Sigmoid colon (tissue), 7 donors: Measurements from ENCODE around the gene CLEC16A. TPM values are rescaled to one million over a fixed set of nuclear protein-coding genes. Genes with fewer than 3 reads are reported as not detected.
"Not testable (repeated sequence)": the region's sequence is repeated elsewhere in the genome, so short reads cannot be mapped to it uniquely, and the experiment has no call there.

ENCODE experiments used
- DNase-seq: peaks from one replicate; pipeline ENCODE4 v3.0.0-alpha.2; 2019
- H3K27ac ChIP-seq, 4 donors: fragments of 200-600 bp; sonication (generic); one replicate each; pipeline ENCODE4 v1.5.1; 2016 to 2019; ENCODE audit warnings: mild to moderate bottlenecking in 1 of 4
- H3K27me3 ChIP-seq, 3 donors: fragments of 200-600 bp; sonication (generic); one replicate each; pipeline ENCODE4 v1.5.1; 2019; ENCODE audit warnings: mild to moderate bottlenecking in 1 of 3
- H3K36me3 ChIP-seq, 4 donors: fragments of 200-600 bp; sonication (generic); one replicate each; pipeline ENCODE4 v1.5.1; 2016 to 2019
- H3K4me1 ChIP-seq, 4 donors: fragments of 200-600 bp; sonication (generic); one replicate each; pipeline ENCODE4 v1.5.1; 2017 to 2019
- H3K4me3 ChIP-seq, 4 donors: fragments of 200-600 bp; sonication (generic); one replicate each; pipeline ENCODE4 v1.5.1; 2017 to 2019; ENCODE audit warnings: mild to moderate bottlenecking in 2 of 4, moderate library complexity in 1 of 4
- H3K9me3 ChIP-seq, 4 donors: fragments of 200-600 bp in 3 of 4; sonication (generic) in 3 of 4; one replicate each; pipeline versions ENCODE4 v1.5.1 to v1.6.1; 2013 to 2019
- EP300 ChIP-seq, 4 donors: sonication (generic); formaldehyde crosslinking; IDR thresholded peaks; one replicate each; pipeline ENCODE4 v1.6.1; 2017; ENCODE audit warnings: antibody characterized with exemption in 4 of 4
- POLR2A ChIP-seq, 2 donors: fragments of 450-650 bp; IDR thresholded peaks; one replicate each; pipeline ENCODE4 v1.6.1; 2016; ENCODE audit warnings: antibody characterized with exemption in 2 of 2, mild to moderate bottlenecking in 2 of 2, moderate library complexity in 2 of 2
- POLR2AphosphoS5 ChIP-seq, 4 donors: sonication (generic); formaldehyde crosslinking; IDR thresholded peaks; one replicate each; pipeline ENCODE4 v1.6.1; 2017; ENCODE audit warnings: antibody characterized with exemption in 4 of 4
- WGBS, 2 donors: extraction: QIAGEN DNeasy Blood & Tissue Kit; methylation state at CpG; one replicate each; pipeline ENCODE4 v1.1.7; 2013; 5-methylcytosine and 5-hydroxymethylcytosine counted together
- intact Hi-C: fragments of 100-400 bp; cut with DNase I; formaldehyde crosslinking; loops from one replicate; pipeline ENCODE4 v1.15.1; 2023
- polyA plus RNA-seq, 3 donors: library from polyadenylated mRNA; stranded (reverse); fragments of 200-250 nt; gene quantifications; one replicate each; pipeline ENCODE4 v1.2.3, GENCODE V29; 2013
- total RNA-seq, 4 donors: library from RNA; depleted of rRNA; stranded (reverse); fragments of >200 nt; gene quantifications; one replicate each; pipeline ENCODE4 v1.1.0, GENCODE V29; 2016
- TF ChIP-seq, protein P1 (sequence below), 4 experiments: fragments of 450-650 bp in 3 of 4; fragments of 200-600 bp in 1 of 4; IDR thresholded peaks; one replicate each; pipeline ENCODE4 v1.5.1; 2016 to 2019; ENCODE audit warnings: antibody characterized with exemption in 4 of 4, mild to moderate bottlenecking in 3 of 4, moderate library complexity in 2 of 4
- donor health status: healthy with polysubstance abuse.
- donor health status: Bipolar disorder and iron deficiency.
- donor health status: healthy.

Gene CLEC16A
- total and polyA plus RNA-seq, 7 donors, result 9.6 to 35.2 (median 24.6) TPM

DNA sequence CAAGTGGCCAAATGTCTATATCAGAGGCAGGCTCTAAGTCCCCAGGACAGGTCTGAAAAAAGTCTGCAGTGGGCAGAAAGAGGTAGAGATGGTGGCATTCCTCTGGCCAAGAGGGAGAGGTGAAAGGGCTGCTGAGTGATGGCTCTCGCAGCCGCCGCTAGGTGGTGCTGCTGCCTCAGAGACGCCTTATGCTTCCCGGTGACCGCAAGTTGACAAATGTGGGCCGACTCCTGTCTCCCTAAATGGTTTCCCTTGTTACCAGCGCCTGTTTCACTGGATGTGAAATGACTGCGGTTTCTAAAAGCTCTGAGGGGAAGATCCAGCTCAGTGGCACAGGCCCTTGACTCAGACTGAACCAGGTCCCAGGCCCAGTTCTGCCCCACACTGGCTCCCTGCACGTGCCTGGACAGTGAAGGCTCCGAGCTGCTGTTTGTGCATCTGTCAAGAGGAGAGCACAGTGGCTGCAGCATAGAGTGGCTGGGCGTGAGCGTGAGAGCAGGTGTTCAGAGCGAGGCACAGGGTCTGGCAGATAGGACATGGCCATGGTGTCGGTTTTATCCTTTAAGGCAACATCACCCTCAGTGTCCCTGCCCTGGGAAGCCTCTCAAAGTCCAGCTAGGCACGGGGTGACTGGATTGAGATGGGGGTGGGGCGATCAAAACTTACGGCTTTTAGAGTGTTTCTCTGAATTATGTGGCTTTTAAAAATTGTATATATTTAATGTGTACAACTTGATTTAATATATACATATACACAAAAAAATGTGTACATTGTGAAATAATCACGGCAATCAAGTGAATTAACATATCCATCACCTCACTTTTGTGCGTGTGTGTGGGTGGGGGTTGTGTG, 19.9 kb downstream of the CLEC16A start:
- DNase-seq, result peak; percentile 89
- H3K9me3 ChIP-seq, result no peaks in the 10 kb centered on the region
- H3K4me3 ChIP-seq, result no peak overlapping the region
- H3K27me3 ChIP-seq, result no peaks in the 10 kb centered on the region
- H3K27ac ChIP-seq, result peak overlapping the region; percentile 10 to 71 (median 37)
- 34 to 39% methylated on average over 20 of the region's 20 CpGs for WGBS, 2 donors
- peaks cover 0 to 15% (median 10%) of the 10 kb centered on the region in 4 donors for H3K36me3 ChIP-seq
- intact Hi-C loops, result loop anchor here (1.0 to 10.0 kb wide), 3 partner anchors 392 to 831 kb away; partner anchors contain the start of genes SNN and ZC3H7A
- no peak for TF ChIP-seq POLR2A (IDR thresholded peaks at IDR 0.05)
- TF ChIP-seq POLR2AphosphoS5 (IDR thresholded peaks at IDR 0.05), result peak in 1 of 4 donors; percentile 20
- TF ChIP-seq, protein P1, sequence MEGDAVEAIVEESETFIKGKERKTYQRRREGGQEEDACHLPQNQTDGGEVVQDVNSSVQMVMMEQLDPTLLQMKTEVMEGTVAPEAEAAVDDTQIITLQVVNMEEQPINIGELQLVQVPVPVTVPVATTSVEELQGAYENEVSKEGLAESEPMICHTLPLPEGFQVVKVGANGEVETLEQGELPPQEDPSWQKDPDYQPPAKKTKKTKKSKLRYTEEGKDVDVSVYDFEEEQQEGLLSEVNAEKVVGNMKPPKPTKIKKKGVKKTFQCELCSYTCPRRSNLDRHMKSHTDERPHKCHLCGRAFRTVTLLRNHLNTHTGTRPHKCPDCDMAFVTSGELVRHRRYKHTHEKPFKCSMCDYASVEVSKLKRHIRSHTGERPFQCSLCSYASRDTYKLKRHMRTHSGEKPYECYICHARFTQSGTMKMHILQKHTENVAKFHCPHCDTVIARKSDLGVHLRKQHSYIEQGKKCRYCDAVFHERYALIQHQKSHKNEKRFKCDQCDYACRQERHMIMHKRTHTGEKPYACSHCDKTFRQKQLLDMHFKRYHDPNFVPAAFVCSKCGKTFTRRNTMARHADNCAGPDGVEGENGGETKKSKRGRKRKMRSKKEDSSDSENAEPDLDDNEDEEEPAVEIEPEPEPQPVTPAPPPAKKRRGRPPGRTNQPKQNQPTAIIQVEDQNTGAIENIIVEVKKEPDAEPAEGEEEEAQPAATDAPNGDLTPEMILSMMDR (IDR thresholded peaks at IDR 0.05), result peak; percentile 91 to 95 (median 94)
- H3K4me1 ChIP-seq, result peaks cover 0 to 25% (median 17%) of the 10 kb centered on the region in 4 donors

DNA sequence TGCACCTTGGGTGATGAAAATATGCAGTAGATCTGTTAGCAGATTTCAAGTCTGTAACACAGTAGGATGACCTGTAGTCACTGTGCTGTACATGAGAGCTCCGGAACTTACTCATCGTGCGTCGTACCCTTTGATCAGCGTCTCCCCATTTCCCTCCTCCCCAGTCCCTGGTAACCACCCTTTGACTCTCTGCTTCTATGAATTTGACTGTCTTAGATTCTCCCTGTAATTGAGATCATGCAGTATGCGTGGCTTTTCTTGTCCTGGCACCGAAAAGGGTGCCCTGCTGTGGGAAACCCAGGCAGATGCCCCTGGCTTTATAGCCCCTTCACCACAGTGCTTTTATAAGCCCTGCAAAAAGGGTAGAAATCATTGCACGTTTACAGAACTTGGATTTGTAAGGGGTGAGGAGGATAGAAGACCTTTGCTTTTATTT, 20.5 kb downstream of the CLEC16A start:
- WGBS, 2 donors, result 90 to 91% methylated on average over 8 of the region's 8 CpGs
- Histone ChIP-seq H3K9me3 (no peaks in the 10 kb centered on the region), H3K4me3 (no peak overlapping the region), H3K36me3 (peaks cover 0 to 19% (median 10%) of the 10 kb centered on the region in 4 donors), H3K27me3 (no peaks in the 10 kb centered on the region), H3K4me1 (peaks cover 0 to 25% (median 16%) of the 10 kb centered on the region in 4 donors), H3K27ac (peak overlapping the region in 1 of 4 donors; percentile 71)
- TF ChIP-seq, protein P1 (IDR thresholded peaks at IDR 0.05), result no peak
- TF ChIP-seq POLR2AphosphoS5 (IDR thresholded peaks at IDR 0.05) (no peak), EP300 (IDR thresholded peaks at IDR 0.05) (no peak), POLR2A (IDR thresholded peaks at IDR 0.05) (no peak)
- intact Hi-C loops, result loop anchor here (1.0 to 10.0 kb wide), 4 partner anchors 391 to 830 kb away; partner anchors contain the start of genes SNN and ZC3H7A
- DNase-seq, result no peak

DNA sequence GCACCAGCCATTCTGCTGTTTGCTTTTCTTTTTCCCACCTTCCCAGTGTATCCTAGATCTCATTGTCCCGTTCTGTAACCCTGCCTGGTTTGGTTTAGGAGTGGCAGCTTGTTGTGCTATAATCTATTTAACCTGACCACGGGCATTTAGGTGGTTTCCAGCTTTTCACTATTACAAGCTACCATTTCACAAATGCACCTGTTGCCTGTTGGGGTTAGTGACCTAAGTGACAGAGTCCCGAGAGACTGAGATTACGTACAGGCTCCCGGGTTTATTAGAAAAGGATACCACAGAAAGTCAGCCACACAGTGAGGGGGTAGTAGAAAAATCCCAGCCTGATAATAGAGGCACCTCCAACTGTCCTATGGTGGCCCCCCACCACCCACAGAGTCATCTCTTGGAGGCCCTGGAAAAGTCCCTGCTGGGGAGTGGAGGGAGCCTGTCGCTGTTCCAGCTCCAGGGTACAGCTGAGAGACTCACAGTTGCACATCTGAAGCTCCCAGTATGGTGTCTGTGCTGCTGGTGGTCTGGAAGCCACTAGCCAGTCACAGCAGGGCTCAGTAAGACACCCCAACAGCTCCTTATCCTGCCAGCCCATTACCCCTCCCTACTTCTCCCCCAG, 21.2 kb downstream of the CLEC16A start:
- Histone ChIP-seq H3K27ac (no peak overlapping the region), H3K27me3 (no peaks in the 10 kb centered on the region), H3K4me1 (peaks cover 0 to 19% (median 15%) of the 10 kb centered on the region in 4 donors), H3K9me3 (no peaks in the 10 kb centered on the region), H3K36me3 (peaks cover 0 to 19% (median 10%) of the 10 kb centered on the region in 4 donors), H3K4me3 (no peak overlapping the region)
- intact Hi-C loops, result loop anchor here (5.0 to 10.0 kb wide), 3 partner anchors 677 to 829 kb away; partner anchors contain the start of genes SNN and ZC3H7A
- DNase-seq, result no peak
- WGBS, 2 donors, result 66 to 72% methylated on average over 6 of the region's 6 CpGs
- TF ChIP-seq POLR2AphosphoS5 (IDR thresholded peaks at IDR 0.05) (no peak), EP300 (IDR thresholded peaks at IDR 0.05) (no peak), POLR2A (IDR thresholded peaks at IDR 0.05) (no peak)
- TF ChIP-seq, protein P1 (IDR thresholded peaks at IDR 0.05), result no peak

DNA sequence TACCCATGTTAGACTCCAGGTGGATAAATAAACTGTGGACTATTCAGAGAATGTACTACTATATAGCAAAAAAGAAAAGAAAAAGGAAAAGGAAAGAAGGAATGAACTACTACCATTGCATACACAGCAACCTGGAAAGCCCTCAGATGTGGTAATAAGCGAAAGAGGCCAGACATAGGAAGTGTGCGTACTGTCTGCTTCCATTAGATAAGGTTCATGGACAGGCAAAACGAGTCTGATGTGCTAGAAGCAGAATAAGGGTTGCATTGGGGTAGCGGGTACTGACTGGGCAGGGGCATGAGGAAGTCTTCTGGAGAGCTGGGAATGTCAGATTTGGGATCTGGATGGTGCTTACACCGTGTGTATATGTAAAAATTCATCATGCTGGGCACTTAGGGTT, 21.8 kb downstream of the CLEC16A start:
- no peaks in the 10 kb centered on the region for H3K9me3 ChIP-seq
- DNase-seq, result no peak
- peaks cover 0 to 25% (median 10%) of the 10 kb centered on the region in 4 donors for H3K36me3 ChIP-seq
- peaks cover 0 to 13% (median 9%) of the 10 kb centered on the region in 4 donors for H3K4me1 ChIP-seq
- intact Hi-C loops, result loop anchor here (5.0 to 10.0 kb wide), 3 partner anchors 676 to 829 kb away; partner anchors contain the start of genes SNN and ZC3H7A
- H3K27ac ChIP-seq, result no peak overlapping the region
- TF ChIP-seq, protein P1 (IDR thresholded peaks at IDR 0.05), result no peak
- TF ChIP-seq POLR2AphosphoS5 (IDR thresholded peaks at IDR 0.05) (no peak), EP300 (IDR thresholded peaks at IDR 0.05) (no peak), POLR2A (IDR thresholded peaks at IDR 0.05) (no peak)
- 86 to 88% methylated on average over 5 of the region's 5 CpGs for WGBS, 2 donors
- no peaks in the 10 kb centered on the region for H3K27me3 ChIP-seq
- no peak overlapping the region for H3K4me3 ChIP-seq

DNA sequence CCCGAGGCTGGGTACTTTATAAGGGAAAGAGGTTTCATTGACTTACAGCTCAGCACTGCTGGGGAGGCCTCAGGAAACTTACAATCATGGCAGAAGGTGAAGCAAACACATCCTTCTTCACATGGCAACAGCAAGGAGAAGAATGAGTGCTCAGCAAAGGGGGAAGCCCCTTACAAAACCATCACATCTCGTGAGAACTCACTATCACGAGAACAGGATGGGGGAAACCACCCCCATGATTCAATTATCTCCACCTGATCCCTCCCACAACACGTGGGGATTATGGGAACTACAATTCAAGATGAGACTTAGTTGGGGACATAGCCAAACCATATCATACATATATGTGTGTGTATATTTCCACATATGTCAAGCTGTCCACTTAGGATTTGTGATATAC, 22.2 kb downstream of the CLEC16A start:
- peaks cover 0 to 27% (median 10%) of the 10 kb centered on the region in 4 donors for H3K36me3 ChIP-seq

More for the DNA sequence above, 22.2 kb downstream of the CLEC16A start:
- not testable (repeated sequence) for H3K4me3 ChIP-seq, H3K27me3 ChIP-seq, DNase-seq, H3K9me3 ChIP-seq, H3K4me1 ChIP-seq, H3K27ac ChIP-seq
- intact Hi-C loops, result loop anchor here (5.0 to 10.0 kb wide), 3 partner anchors 676 to 828 kb away; partner anchors contain the start of genes SNN and ZC3H7A
- 62 to 68% methylated on average over 4 of the region's 4 CpGs for WGBS, 2 donors
